Activated B cell treated with CpG ODN at 0.5 μM for 24 hours (primary cell): Measurements from ENCODE around the gene ROBO2. TPM values are rescaled to one million over a fixed set of nuclear protein-coding genes. Genes with fewer than 3 reads are reported as not detected.

Experiments used
- ATAC-seq: fragments of 200-7000 bp; cut with Tn5 transposase; one replicate; pipeline ENCODE4 v1.10.0; 2021; ENCODE audit warnings: low read depth, mild to moderate bottlenecking, moderate library complexity
- CTCF ChIA-PET: fragments of 350-600 bp; sonication (Branson Sonifier 250); formaldehyde crosslinking; loops from one replicate; lab custom pipeline; 2021; ENCODE audit warnings: antibody characterized with exemption; lab: Charles Lee
- POLR2A ChIA-PET: fragments of 350-600 bp; sonication (Branson Sonifier 250); formaldehyde crosslinking; loops from one replicate; lab custom pipeline; 2021; ENCODE audit warnings: antibody characterized with exemption; lab: Charles Lee
- DNase-seq: peaks from one replicate; pipeline ENCODE4 v3.0.0; 2022
- H3K27ac Mint-ChIP-seq: one replicate; pipeline ENCODE4 v1.8.0; 2020; ENCODE audit warnings: mixed read lengths
- H3K27me3 Mint-ChIP-seq: one replicate; pipeline ENCODE4 v1.8.0; 2021; ENCODE audit warnings: mixed read lengths
- H3K36me3 Mint-ChIP-seq: one replicate; pipeline ENCODE4 v1.8.0; 2021; ENCODE audit warnings: low read depth, mixed read lengths
- H3K4me1 Mint-ChIP-seq: one replicate; pipeline ENCODE4 v1.8.0; 2021; ENCODE audit warnings: mixed read lengths
- H3K4me3 Mint-ChIP-seq: one replicate; pipeline ENCODE4 v1.8.0; 2020; ENCODE audit warnings: mild to moderate bottlenecking, mixed read lengths
- H3K9me3 Mint-ChIP-seq: one replicate; pipeline ENCODE4 v1.8.0; 2020; ENCODE audit warnings: mixed read lengths
- intact Hi-C: fragments of 100-400 bp; cut with micrococcal nuclease; formaldehyde crosslinking; loops from one replicate; pipeline ENCODE4 v1.15.1; 2024
- total RNA-seq: library from RNA; stranded (reverse); gene quantifications from 2 replicates; pipeline ENCODE4 v1.2.3, GENCODE V29; 2022
- TF ChIP-seq, protein P1 (sequence below): fragments of 200-600 bp; IDR thresholded peaks from one replicate; pipeline ENCODE4 v1.8.0; 2022; ENCODE audit warnings: antibody characterized with exemption, mild to moderate bottlenecking

Gene ROBO2
- total RNA-seq, 1 donor from 2014 or later = not detected

DNA sequence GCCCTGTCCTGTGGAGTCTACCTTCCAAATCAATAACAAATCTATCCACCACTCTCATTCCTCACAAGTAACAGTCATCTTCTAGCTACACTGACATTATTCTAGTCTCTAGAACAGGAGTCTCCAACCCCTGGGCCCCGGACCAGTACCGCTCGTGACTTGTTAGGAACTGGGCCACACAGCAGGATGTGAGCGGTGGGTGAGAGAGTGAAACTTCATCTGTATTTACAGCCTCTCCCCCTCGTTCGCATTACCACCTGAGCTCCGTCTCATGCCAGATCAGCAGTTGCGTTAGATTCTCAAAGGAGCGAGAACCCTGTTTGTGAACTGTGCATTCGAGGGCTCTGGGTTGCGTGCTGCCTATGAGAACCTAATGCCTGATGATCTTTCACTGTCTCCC lies 31.9 kb downstream of the ROBO2 start:
- Mint-ChIP-seq H3K9me3 (peaks cover 3% of the 10 kb centered on the region), H3K36me3 (no peaks in the 10 kb centered on the region), H3K4me3 (no peak overlapping the region), H3K4me1 (no peaks in the 10 kb centered on the region), H3K27ac (no peak overlapping the region), H3K27me3 (no peaks in the 10 kb centered on the region)
- ChIA-PET POLR2A (no interaction called here), CTCF (no interaction called here)
- intact Hi-C loops = no loop called here
- TF ChIP-seq, protein P1, sequence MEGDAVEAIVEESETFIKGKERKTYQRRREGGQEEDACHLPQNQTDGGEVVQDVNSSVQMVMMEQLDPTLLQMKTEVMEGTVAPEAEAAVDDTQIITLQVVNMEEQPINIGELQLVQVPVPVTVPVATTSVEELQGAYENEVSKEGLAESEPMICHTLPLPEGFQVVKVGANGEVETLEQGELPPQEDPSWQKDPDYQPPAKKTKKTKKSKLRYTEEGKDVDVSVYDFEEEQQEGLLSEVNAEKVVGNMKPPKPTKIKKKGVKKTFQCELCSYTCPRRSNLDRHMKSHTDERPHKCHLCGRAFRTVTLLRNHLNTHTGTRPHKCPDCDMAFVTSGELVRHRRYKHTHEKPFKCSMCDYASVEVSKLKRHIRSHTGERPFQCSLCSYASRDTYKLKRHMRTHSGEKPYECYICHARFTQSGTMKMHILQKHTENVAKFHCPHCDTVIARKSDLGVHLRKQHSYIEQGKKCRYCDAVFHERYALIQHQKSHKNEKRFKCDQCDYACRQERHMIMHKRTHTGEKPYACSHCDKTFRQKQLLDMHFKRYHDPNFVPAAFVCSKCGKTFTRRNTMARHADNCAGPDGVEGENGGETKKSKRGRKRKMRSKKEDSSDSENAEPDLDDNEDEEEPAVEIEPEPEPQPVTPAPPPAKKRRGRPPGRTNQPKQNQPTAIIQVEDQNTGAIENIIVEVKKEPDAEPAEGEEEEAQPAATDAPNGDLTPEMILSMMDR = no peak
- ATAC-seq (no peak), DNase-seq (no peak)

DNA sequence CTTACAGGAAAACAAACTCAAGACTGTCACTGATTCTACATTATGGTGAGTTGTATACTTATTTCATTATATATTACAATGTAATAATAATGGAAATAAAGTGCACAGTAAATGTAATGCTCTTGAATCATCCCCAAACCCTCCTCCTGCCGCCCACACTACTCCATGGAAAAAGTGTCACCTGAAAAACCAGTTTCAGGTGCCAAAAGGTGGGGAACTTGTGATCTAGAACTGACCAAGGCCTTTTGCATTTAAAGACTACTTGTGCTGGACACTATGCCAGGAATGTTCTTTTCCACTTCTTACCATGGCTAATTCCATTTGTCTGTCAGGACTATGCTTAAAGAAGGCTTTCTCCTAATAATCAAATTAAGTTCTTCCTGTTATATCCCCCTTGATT lies 32.3 kb downstream of the ROBO2 start:
- CTCF ChIA-PET = no interaction called here

DNA sequence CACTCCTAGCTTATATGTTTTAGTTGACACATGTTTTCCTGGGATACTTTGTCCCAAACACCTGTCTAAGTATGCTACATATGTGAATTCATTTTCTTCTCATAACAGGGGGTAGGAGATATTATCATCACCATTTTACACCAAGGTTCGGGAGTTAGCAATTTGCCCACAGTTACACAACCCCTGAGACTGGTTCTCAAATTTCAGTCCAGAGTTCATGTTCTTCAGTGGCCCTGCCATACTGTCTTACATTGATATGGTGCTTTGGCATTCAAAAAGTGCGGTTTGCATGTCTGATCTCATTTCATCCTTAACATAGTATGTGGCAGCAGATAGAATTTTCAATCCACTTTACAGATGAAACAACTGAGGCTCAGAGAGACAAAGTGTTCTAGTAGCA lies 38.4 kb downstream of the ROBO2 start:
- intact Hi-C loops = no loop called here
- Mint-ChIP-seq H3K27ac (no peak overlapping the region), H3K9me3 (peaks cover 6% of the 10 kb centered on the region), H3K27me3 (no peaks in the 10 kb centered on the region), H3K36me3 (no peaks in the 10 kb centered on the region), H3K4me3 (no peak overlapping the region), H3K4me1 (no peaks in the 10 kb centered on the region)
- ChIA-PET CTCF (no interaction called here), POLR2A (no interaction called here)
- DNase-seq (no peak), ATAC-seq (no peak)
- TF ChIP-seq, protein P1 = no peak

More for the DNA sequence above, 32.3 kb downstream of the ROBO2 start:
- no peak overlapping the region for H3K4me3 Mint-ChIP-seq
- intact Hi-C loops = no loop called here
- DNase-seq (no peak), ATAC-seq (no peak)
- H3K9me3 Mint-ChIP-seq = peaks cover 3% of the 10 kb centered on the region
- no peaks in the 10 kb centered on the region for H3K27me3 Mint-ChIP-seq
- H3K36me3 Mint-ChIP-seq = no peaks in the 10 kb centered on the region
- TF ChIP-seq, protein P1 = no peak
- POLR2A ChIA-PET = no interaction called here
- H3K27ac Mint-ChIP-seq = no peak overlapping the region
- no peaks in the 10 kb centered on the region for H3K4me1 Mint-ChIP-seq

DNA sequence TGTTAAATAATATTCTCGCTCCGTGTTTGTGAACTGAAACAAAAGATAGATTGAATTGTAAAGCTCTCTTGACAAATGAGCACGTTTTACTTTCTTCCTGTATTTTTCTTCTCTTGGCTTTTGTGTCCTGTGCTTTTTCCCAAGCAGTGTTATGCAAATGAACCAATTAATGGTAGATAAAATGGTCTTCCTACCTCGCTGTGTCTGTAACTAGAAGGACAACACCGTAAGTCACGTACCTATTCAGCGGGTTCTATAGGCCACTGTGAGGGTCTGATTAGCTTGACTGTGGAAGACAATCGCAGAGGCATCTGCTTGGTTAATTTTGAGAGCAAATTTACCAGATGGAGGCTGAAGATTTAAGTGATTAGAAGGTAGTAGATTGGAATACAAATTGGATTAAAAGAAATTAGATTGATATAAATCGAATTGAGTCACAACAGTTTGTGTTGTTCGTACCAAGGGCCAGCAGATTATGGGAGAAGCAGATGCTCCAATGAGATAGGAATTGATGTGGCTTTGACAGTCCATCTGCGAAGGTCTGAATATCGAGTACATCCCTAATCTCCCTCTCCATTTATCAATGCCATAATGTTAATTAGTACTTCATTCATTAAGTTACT lies 40.2 kb downstream of the ROBO2 start:
- Mint-ChIP-seq H3K36me3 (no peaks in the 10 kb centered on the region), H3K27me3 (no peaks in the 10 kb centered on the region), H3K4me1 (no peaks in the 10 kb centered on the region), H3K4me3 (no peak overlapping the region), H3K9me3 (peaks cover 4% of the 10 kb centered on the region), H3K27ac (no peak overlapping the region)
- ChIA-PET POLR2A (no interaction called here), CTCF (no interaction called here)
- ATAC-seq (no peak), DNase-seq (no peak)
- TF ChIP-seq, protein P1 = no peak
- intact Hi-C loops = no loop called here

DNA sequence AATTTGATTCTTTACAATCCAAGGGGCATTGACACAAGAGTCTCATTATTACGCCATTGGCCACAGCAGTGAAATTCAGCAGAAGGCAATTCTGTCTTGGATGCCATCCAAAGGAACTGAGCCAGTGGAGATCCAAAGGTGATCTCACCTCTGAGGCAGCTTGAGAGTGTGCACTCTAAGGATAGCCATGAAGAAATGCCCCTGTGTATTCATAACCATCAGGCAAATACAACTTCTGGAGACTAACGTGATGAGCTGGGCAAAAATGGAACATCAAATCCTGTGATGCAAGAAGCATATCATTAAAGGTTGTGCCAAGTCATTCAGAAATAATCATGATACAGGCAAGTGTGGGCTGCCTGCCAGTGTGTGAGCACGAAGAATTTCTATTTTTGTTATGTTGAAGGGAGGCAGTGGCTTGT lies 41.4 kb downstream of the ROBO2 start:
- intact Hi-C loops = no loop called here
- TF ChIP-seq, protein P1 = no peak
- peaks cover 4% of the 10 kb centered on the region for H3K9me3 Mint-ChIP-seq
- no peaks in the 10 kb centered on the region for H3K27me3 Mint-ChIP-seq
- CTCF ChIA-PET = no interaction called here
- POLR2A ChIA-PET = no interaction called here
- no peak for ATAC-seq
- H3K27ac Mint-ChIP-seq = no peak overlapping the region
- no peaks in the 10 kb centered on the region for H3K36me3 Mint-ChIP-seq
- no peak overlapping the region for H3K4me3 Mint-ChIP-seq
- no peaks in the 10 kb centered on the region for H3K4me1 Mint-ChIP-seq
- no peak for DNase-seq
